NB4 (cell line): ENCODE data around the gene FNIP1.

ENCODE experiments used
- POLR2A ChIP-seq: IDR thresholded peaks from 2 replicates; pipeline ENCODE4 v1.6.1; 2011; ENCODE audit warnings: mild to moderate bottlenecking; ENCODE audit not compliant: insufficient read length; ENCODE audit errors: extremely low read depth
- TF ChIP-seq, protein P1 (sequence below): IDR thresholded peaks from one replicate; pipeline ENCODE4 v1.5.1; 2012; ENCODE audit warnings: low read depth, low read length

DNA sequence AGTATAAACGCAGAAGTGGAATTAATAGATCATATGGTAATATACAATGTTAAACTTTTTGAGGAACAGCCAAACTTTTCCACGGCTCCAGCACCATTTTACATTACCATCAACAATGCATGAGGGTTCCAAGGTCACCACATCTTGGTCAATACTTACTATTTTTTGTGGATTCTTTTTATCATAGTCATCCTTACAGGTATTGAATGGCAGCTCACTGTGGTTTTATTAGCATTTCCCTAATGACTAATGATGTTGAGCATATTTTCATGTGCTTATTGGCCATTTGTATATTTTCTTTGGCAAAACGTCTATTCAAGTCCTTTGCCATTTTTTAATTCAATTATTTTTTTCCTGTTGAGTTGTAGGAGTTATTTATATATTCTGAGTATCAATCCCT lies 147.7 kb downstream of the FNIP1 start:
- no peak for TF ChIP-seq POLR2A
- TF ChIP-seq, protein P1, sequence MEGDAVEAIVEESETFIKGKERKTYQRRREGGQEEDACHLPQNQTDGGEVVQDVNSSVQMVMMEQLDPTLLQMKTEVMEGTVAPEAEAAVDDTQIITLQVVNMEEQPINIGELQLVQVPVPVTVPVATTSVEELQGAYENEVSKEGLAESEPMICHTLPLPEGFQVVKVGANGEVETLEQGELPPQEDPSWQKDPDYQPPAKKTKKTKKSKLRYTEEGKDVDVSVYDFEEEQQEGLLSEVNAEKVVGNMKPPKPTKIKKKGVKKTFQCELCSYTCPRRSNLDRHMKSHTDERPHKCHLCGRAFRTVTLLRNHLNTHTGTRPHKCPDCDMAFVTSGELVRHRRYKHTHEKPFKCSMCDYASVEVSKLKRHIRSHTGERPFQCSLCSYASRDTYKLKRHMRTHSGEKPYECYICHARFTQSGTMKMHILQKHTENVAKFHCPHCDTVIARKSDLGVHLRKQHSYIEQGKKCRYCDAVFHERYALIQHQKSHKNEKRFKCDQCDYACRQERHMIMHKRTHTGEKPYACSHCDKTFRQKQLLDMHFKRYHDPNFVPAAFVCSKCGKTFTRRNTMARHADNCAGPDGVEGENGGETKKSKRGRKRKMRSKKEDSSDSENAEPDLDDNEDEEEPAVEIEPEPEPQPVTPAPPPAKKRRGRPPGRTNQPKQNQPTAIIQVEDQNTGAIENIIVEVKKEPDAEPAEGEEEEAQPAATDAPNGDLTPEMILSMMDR: no peak
